ENCODE measurements around the gene ARL9. TPM values are rescaled to one million over a fixed set of nuclear protein-coding genes. Genes with fewer than 3 reads are reported as not detected.
A peak's percentile ranks its signal among the peaks of the same experiment; 100 is the strongest.

ARL9 gene
- total RNA-seq, 2 donors from 2014 or later: not detected

DNA sequence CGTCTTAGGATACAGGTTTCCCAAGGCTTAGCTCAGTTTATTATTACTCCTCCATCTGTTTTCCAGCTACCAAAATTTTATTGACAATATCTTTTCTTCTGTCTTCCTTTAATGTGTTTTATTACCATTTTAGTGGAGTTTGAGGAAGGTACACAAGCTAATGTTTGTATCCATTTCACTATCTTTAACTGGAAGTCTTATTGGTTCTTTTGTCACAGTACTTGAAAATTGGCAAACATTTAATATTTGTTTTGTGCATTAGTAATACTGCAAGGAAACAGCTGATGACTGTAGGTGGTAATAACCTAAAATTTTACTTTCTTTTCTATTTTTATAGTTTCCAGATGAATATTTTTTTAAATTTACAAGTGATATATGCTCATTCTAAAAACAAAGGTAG is 9.3 kb upstream of the ARL9 start:
- Histone ChIP-seq H3K4me3 (no peak overlapping the region), H3K9me3 (no peaks in the 10 kb centered on the region), H3K27ac (no peak overlapping the region), H3K36me3 (replicated peaks in 1 of 2; ENCODE audit: insufficient read depth in 1 of 2, low read depth in 2 of 2) (peaks cover 4 to 29% of the 10 kb centered on the region in 2 donors), H3K27me3 (no peaks in the 10 kb centered on the region), H3K4me1 (no peaks in the 10 kb centered on the region)
- no peak for DNase-seq
- TF ChIP-seq POLR2A (IDR thresholded peaks at IDR 0.05): no peak
- TF ChIP-seq, protein P1, sequence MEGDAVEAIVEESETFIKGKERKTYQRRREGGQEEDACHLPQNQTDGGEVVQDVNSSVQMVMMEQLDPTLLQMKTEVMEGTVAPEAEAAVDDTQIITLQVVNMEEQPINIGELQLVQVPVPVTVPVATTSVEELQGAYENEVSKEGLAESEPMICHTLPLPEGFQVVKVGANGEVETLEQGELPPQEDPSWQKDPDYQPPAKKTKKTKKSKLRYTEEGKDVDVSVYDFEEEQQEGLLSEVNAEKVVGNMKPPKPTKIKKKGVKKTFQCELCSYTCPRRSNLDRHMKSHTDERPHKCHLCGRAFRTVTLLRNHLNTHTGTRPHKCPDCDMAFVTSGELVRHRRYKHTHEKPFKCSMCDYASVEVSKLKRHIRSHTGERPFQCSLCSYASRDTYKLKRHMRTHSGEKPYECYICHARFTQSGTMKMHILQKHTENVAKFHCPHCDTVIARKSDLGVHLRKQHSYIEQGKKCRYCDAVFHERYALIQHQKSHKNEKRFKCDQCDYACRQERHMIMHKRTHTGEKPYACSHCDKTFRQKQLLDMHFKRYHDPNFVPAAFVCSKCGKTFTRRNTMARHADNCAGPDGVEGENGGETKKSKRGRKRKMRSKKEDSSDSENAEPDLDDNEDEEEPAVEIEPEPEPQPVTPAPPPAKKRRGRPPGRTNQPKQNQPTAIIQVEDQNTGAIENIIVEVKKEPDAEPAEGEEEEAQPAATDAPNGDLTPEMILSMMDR (IDR thresholded peaks at IDR 0.05): no peak
- intact Hi-C loops (cut with DNase I): no loop called here
- WGBS, 2 donors: 94 to 100% methylated on average over 1 of the region's 1 CpG
- no peak for ATAC-seq

DNA sequence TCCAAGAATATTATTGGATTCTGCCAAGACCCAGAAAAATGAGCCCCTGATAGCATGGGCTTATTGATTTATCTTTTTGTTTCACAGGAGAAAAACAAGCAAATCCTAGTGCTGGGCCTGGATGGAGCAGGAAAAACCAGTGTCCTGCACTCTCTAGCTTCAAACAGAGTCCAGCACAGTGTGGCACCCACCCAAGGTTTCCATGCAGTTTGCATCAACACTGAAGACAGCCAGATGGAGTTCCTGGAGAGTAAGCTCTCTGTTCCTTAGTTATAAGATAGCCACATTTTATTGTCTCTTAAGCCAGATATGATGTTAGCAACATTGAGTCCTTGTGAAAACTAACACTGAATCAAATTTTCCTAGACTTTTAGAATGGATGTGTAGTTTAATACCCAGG is 5.5 kb downstream of the ARL9 start:
- no peak overlapping the region for H3K27ac ChIP-seq
- H3K4me3 ChIP-seq: no peak overlapping the region
- no peaks in the 10 kb centered on the region for H3K9me3 ChIP-seq
- TF ChIP-seq POLR2A (IDR thresholded peaks at IDR 0.05): no peak
- TF ChIP-seq, protein P1 (IDR thresholded peaks at IDR 0.05): no peak
- peaks cover 3% of the 10 kb centered on the region for H3K4me1 ChIP-seq
- no peak for DNase-seq
- ATAC-seq: no peak
- intact Hi-C loops (cut with DNase I): no loop called here
- no peaks in the 10 kb centered on the region for H3K27me3 ChIP-seq
- no peaks in the 10 kb centered on the region for H3K36me3 ChIP-seq (replicated peaks in 1 of 2; ENCODE audit: insufficient read depth in 1 of 2, low read depth in 2 of 2)

GRCh38 chr4:56512166-56512565 is 6.6 kb downstream of the ARL9 start:
- Histone ChIP-seq H3K27me3 (no peaks in the 10 kb centered on the region), H3K9me3 (no peaks in the 10 kb centered on the region), H3K4me3 (no peak overlapping the region), H3K27ac (no peak overlapping the region), H3K4me1 (no peaks in the 10 kb centered on the region), H3K36me3 (replicated peaks in 1 of 2; ENCODE audit: insufficient read depth in 1 of 2, low read depth in 2 of 2) (no peaks in the 10 kb centered on the region)
- no peak for DNase-seq
- no peak for TF ChIP-seq POLR2A (IDR thresholded peaks at IDR 0.05)
- TF ChIP-seq, protein P1 (IDR thresholded peaks at IDR 0.05): no peak
- intact Hi-C loops (cut with DNase I): no loop called here
- no peak for ATAC-seq
- WGBS, 2 donors: 83 to 97% methylated on average over 1 of the region's 1 CpG

DNA sequence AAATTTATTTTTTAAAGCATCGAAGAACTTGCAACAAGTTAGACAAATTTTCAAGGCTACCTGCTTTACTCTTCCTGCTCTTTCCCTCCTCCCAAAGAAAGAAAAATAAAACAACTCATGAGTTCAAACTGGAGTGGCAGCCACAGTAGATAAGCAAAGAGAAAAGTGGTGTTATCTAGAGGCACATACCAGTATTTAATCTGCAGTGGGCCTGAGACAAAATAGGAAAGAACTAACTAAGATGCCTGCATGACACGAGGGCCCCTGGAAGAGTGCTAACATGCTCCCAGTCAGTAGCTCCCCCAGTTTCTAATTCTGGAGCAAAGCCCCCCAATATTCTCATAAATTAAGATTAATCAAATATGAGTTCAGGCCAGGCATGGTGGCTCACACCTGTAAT is 7.9 kb downstream of the ARL9 start:
- H3K27ac ChIP-seq: no peak overlapping the region
- intact Hi-C loops (cut with DNase I): no loop called here
- H3K9me3 ChIP-seq: no peaks in the 10 kb centered on the region
- no peaks in the 10 kb centered on the region for H3K4me1 ChIP-seq
- no peak overlapping the region for H3K4me3 ChIP-seq
- 36 to 44% methylated on average over 2 of the region's 2 CpGs for WGBS, 2 donors
- H3K27me3 ChIP-seq: no peaks in the 10 kb centered on the region
- no peaks in the 10 kb centered on the region for H3K36me3 ChIP-seq (replicated peaks in 1 of 2; ENCODE audit: insufficient read depth in 1 of 2, low read depth in 2 of 2)
- TF ChIP-seq POLR2A (IDR thresholded peaks at IDR 0.05): no peak
- TF ChIP-seq, protein P1 (IDR thresholded peaks at IDR 0.05): no peak
- ATAC-seq (no peak), DNase-seq (no peak)

DNA sequence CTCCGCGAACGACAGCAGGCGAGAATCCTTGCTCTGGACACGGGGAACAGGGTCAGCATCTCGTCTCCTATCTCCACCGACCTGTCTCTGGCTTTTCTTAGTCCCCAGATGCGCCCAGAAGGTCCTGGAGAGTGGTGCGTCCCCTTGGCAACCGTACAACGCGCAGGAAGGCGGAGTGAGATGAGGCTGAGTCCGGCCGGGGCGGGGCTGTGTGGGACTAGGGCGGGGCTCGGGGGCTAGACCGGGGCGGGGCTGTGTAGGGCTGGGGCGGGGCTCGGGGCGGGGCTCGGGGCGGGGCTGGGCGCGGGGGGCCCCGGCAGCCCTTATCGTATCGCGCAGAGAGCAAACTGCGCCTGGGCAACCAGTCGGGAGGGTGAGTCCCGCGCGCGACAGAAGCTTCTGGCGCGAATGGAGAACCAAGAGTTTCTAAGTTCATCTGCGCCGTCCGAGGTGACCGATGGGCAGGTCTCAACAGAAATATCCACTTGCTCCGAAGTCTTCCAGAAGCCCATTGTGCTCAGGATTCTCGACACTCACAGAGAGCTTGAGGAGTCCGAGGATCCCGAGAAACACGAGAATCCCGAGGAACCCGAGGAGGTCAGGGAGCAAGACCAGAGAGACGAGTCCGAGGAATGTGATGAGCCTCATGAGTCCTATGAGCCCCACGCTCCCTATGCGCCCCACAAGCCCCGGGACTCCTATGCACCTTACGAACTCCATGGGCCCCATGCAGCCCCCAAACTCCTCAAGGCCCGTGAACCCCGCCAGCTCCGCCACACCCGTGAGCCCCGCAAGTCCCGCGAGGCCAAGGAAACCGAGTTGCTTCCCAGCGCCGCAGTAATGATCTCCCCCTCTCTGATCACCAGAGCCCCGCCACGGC is 24.9 kb downstream of the ARL9 start:
- DNase-seq (peak; percentile 80 to 87 (median 84)), ATAC-seq (peak; percentile 97)
- Histone ChIP-seq H3K27me3 (no peaks in the 10 kb centered on the region), H3K9me3 (no peaks in the 10 kb centered on the region), H3K36me3 (replicated peaks in 1 of 2; ENCODE audit: insufficient read depth in 1 of 2, low read depth in 2 of 2) (no peaks in the 10 kb centered on the region), H3K4me3 (peak overlapping the region; percentile 41 to 52), H3K27ac (no peak overlapping the region), H3K4me1 (peaks cover 9% of the 10 kb centered on the region)
- intact Hi-C loops (cut with DNase I): no loop called here
- TF ChIP-seq, protein P1 (IDR thresholded peaks at IDR 0.05): no peak
- TF ChIP-seq POLR2A (IDR thresholded peaks at IDR 0.05): no peak
- 2 to 7% methylated on average over 28 to 66 of the region's 68 CpGs for WGBS, 2 donors

Data from body of pancreas (tissue), 4 donors.